IPS-18c (cell line): ENCODE measurements around the gene ART5.

Experiments used
- H3K4me3 ChIP-seq: 2 replicates; pipeline ENCODE4 v1.7.0; 2013; ENCODE audit warnings: low read depth, mild to moderate bottlenecking, low read length, moderate library complexity; ENCODE audit not compliant: insufficient read depth
- H3K9me3 ChIP-seq: one replicate; pipeline ENCODE4 v1.6.1; 2013; ENCODE audit warnings: mild to moderate bottlenecking, low read length, moderate library complexity; ENCODE audit not compliant: control insufficient read depth, insufficient read depth

ART5 gene

GRCh38 chr11:3635641-3636375, 6.0 kb downstream of the ART5 start:
- Histone ChIP-seq H3K9me3 (no peaks in the 10 kb centered on the region), H3K4me3 (no peak overlapping the region)

DNA sequence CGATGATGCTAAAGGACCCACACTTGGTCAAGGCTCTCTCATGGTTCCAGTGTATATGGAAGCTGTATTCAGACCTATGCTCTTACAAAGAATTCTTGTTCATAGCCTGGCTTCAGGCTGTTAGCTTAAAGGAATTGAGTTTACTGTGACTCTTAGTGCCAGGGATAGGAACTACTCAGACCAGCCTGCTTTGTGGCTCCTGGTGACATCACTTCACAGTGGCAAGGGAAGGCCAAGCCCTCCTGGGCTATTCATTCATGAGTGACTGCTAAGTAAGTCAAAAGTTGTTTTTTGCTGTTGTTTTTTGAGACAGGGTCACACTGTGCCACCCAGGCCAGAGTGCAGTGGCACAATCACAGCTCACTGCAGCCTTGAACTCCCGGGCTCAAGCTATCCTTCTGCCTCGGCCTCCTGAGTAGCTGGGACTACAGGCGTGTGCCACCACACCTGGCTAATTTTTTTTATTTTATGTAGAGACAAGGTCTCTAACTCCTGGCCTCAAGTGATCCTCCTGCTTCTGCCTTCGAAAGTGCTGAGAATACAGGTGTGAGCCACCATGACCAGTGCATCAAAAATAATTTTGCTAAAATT, 9.6 kb downstream of the ART5 start:
- H3K9me3 ChIP-seq, result no peaks in the 10 kb centered on the region

GRCh38 chr11:3631331-3631730, 10.5 kb downstream of the ART5 start:
- Histone ChIP-seq H3K4me3 (no peak overlapping the region), H3K9me3 (no peaks in the 10 kb centered on the region)

More for the DNA sequence above, 9.6 kb downstream of the ART5 start:
- H3K4me3 ChIP-seq, result no peak overlapping the region

DNA sequence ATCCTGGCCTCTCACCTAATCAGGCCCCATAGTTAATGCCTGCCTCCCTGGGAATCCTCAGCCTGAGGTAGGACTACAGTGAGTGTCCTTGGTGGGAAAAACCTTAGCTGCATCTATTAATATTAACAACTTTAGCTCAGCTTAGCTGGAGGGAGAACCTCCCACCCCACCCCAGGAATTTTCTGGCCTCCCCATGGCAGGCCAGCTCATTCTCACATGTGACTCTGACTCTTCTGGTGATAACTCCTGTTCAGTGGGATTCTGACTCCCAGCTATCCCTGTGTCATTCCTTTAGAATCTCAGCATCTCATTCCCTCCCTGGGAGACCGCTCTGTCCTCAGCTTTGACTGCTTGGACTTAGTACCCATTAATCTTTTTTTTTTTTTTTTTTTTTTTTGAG, 14.5 kb downstream of the ART5 start:
- H3K9me3 ChIP-seq, result no peaks in the 10 kb centered on the region
- no peak overlapping the region for H3K4me3 ChIP-seq

GRCh38 chr11:3626250-3626960, 15.4 kb downstream of the ART5 start:
- no peak overlapping the region for H3K4me3 ChIP-seq

DNA sequence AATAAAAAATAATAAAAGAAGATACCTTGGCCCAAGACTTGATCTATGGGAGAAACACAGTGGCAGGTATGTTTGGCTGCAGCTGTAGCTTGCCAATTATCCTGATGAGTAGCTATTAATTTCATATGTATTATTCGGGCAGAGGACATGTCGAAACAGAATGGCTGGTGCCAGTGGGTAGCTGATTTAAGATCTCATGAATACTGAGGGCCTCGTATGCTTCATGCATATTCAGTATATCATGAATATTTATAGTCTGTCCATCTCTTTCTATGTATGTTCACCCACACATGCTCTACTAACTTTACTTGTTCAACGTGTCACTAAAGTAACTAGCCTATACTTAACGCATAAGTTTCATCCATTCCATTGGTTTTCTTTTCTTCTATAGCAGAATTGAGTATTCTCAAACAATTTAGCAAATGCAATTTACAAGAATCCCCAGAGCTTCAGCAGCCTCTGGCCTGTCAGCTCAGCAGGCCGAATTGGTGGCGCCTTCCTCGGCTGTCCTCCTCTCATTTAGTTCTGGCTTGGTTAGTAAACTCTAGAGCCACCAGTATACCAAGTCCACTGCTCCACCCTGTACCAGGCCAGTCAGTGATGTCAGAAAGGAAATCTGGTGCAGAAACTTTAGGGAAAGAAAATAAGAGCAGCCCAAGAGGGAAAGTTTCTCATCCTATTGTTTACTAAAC, 17.9 kb downstream of the ART5 start:
- Histone ChIP-seq H3K4me3 (no peak overlapping the region), H3K9me3 (no peaks in the 10 kb centered on the region)

More at GRCh38 chr11:3626250-3626960, 15.4 kb downstream of the ART5 start:
- H3K9me3 ChIP-seq, result no peaks in the 10 kb centered on the region

DNA sequence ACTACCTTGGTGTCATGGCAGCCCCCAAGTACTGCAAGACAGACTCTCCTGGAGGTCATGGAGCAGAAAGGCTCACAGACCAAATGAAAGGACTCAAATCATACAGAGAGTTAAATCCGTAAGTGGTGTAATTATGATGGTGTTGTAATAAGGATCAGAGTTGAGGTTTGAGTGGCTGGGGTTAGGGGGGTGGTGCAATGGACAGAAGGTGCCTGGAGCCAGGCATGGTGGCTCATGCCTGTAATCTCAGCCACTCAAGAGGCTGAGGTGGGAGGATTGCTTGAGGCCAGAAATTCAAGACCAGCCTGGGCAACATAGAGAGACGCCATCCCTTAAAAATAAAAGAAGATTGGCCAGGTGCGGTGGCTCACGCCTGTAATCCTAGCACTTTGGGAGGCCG, 18.7 kb downstream of the ART5 start:
- Histone ChIP-seq H3K4me3 (no peak overlapping the region), H3K9me3 (no peaks in the 10 kb centered on the region)

GRCh38 chr11:3622521-3622920, 19.3 kb downstream of the ART5 start:
- Histone ChIP-seq H3K9me3 (no peaks in the 10 kb centered on the region), H3K4me3 (no peak overlapping the region)

- Histone ChIP-seq H3K9me3 (no peaks in the 10 kb centered on the region), H3K4me3 (no peak overlapping the region)
Observed at GRCh38 chr11:3617990-3618389, 23.8 kb downstream of the ART5 start.

- H3K9me3 ChIP-seq, result no peaks in the 10 kb centered on the region
- no peak overlapping the region for H3K4me3 ChIP-seq
Observed at GRCh38 chr11:3616721-3617460, 24.9 kb downstream of the ART5 start.

DNA sequence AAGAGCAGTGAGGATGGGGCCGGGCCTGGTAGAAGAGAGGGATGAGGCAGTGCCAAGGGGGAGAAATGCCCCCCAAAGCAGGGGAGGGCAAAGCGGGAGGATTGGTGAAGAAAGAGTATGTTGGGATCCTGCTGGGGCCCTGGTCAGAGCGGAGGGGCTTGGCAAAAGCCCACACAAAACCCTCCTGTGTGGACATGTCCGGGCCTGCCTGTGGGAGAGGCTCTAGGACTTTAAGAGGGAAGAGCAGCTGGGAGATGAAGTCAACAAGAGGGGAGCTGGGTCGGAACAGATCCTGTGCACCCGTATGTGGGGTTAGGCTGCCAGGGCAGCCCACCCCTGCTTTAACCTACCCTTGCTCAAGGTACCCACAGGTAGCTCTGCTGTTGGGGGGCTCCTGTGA, 25.8 kb downstream of the ART5 start:
- Histone ChIP-seq H3K4me3 (no peak overlapping the region), H3K9me3 (no peaks in the 10 kb centered on the region)

DNA sequence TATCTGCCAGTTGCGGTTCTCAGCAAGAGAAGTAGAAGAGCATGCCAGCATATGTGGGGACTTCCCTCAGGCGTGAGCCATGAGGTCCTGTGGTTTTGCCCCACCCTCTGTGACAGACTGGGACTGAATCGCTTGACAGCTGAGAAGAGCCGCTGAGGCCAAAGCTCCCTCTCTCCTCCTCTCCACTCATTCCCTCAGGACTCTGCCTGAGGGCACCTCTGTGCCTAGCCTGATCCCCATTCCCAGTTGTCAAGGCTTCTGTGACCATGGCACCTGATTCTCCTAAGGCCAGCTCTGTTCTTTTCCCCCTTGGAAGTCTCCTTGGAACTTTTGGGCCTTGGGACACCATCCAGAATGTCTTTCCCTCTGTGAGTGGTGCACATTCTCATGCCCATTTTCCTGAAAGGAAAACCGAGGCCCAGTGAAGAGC, 27.0 kb downstream of the ART5 start:
- Histone ChIP-seq H3K4me3 (no peak overlapping the region), H3K9me3 (no peaks in the 10 kb centered on the region)

GRCh38 chr11:3613998-3614741, 27.6 kb downstream of the ART5 start:
- H3K4me3 ChIP-seq, result no peak overlapping the region
- H3K9me3 ChIP-seq, result no peaks in the 10 kb centered on the region

DNA sequence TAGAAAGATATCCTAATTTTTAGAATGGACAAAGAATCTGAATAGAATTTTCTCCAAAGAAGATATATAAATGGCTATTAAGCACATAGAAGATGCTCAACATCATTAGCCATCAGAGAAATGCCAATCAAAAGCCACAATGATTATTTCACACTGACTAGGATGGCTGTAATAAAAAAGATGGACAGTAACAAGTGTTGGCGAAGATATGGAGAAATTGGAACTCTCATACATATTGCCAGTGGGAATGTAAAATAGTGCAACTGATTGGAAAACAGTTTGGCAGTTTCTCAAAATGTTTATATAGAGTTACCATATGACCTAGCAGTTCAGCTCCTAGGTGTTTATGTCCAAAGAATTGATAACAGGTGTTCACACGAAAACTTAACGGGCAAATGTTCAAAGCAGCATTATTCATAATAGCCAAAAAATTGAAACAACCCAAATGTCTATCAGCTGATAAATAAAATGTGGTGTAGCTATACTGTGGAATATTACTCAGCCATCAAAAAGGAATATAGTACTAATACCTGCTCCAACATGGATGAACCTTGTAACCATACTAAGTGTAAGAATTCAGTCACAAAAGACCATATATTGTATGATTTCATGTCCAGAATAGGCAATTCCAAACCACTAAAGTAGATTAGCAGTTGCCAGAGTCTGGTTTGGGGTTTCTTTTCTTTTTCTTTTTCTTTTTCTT, 29.7 kb downstream of the ART5 start:
- Histone ChIP-seq H3K4me3 (no peak overlapping the region), H3K9me3 (no peaks in the 10 kb centered on the region)

GRCh38 chr11:3610846-3611245, 30.9 kb downstream of the ART5 start:
- Histone ChIP-seq H3K9me3 (no peaks in the 10 kb centered on the region), H3K4me3 (no peak overlapping the region)
